Panc1 (cell line): ENCODE results near the gene GNG7.

Source experiments
- CTCF ChIP-seq: fragments of 450-650 bp; IDR thresholded peaks from 2 replicates; pipeline ENCODE4 v1.5.1; 2017; ENCODE audit warnings: mild to moderate bottlenecking
- POLR2AphosphoS5 ChIP-seq: IDR thresholded peaks from 2 replicates; pipeline ENCODE4 v1.6.1; 2012; ENCODE audit warnings: mild to moderate bottlenecking, low read depth, low read length, moderate library complexity
- SIN3A ChIP-seq: IDR thresholded peaks from 2 replicates; pipeline ENCODE4 v1.6.1; 2012; ENCODE audit warnings: low read depth, mild to moderate bottlenecking, low read length, moderate library complexity, borderline replicate concordance; ENCODE audit not compliant: insufficient read depth
- TCF7L2 ChIP-seq: IDR thresholded peaks from 2 replicates; pipeline ENCODE4 v1.6.1; 2011; ENCODE audit warnings: mild to moderate bottlenecking, low read depth, low read length, inconsistent platforms
- TF ChIP-seq, protein P1 (sequence below), 2 experiments: IDR thresholded peaks; 2 replicates each; pipeline ENCODE4 v1.6.1; 2011 to 2012; ENCODE audit warnings: low read depth in 2 of 2, control low read depth in 1 of 2, low read length in 1 of 2, mild to moderate bottlenecking in 1 of 2, moderate library complexity in 1 of 2; ENCODE audit not compliant: insufficient read depth in 1 of 2

- TF ChIP-seq CTCF (no peak), POLR2AphosphoS5 (no peak), SIN3A (no peak), TCF7L2 (peak; percentile 59; the same call in 1 of the 2 replicates)
- TF ChIP-seq, protein P1, sequence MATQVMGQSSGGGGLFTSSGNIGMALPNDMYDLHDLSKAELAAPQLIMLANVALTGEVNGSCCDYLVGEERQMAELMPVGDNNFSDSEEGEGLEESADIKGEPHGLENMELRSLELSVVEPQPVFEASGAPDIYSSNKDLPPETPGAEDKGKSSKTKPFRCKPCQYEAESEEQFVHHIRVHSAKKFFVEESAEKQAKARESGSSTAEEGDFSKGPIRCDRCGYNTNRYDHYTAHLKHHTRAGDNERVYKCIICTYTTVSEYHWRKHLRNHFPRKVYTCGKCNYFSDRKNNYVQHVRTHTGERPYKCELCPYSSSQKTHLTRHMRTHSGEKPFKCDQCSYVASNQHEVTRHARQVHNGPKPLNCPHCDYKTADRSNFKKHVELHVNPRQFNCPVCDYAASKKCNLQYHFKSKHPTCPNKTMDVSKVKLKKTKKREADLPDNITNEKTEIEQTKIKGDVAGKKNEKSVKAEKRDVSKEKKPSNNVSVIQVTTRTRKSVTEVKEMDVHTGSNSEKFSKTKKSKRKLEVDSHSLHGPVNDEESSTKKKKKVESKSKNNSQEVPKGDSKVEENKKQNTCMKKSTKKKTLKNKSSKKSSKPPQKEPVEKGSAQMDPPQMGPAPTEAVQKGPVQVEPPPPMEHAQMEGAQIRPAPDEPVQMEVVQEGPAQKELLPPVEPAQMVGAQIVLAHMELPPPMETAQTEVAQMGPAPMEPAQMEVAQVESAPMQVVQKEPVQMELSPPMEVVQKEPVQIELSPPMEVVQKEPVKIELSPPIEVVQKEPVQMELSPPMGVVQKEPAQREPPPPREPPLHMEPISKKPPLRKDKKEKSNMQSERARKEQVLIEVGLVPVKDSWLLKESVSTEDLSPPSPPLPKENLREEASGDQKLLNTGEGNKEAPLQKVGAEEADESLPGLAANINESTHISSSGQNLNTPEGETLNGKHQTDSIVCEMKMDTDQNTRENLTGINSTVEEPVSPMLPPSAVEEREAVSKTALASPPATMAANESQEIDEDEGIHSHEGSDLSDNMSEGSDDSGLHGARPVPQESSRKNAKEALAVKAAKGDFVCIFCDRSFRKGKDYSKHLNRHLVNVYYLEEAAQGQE (IDR thresholded peaks at IDR 0.05; ENCODE audit: insufficient read depth in 1 of 2, low read depth in 2 of 2, low read length in 1 of 2): no peak
These were observed 211.2 kb downstream of the GNG7 start for GRCh38 chr19:2491130-2491801.
